Type B pancreatic cell (in vitro differentiated cells): Measurements from ENCODE around the gene ATP5PB. TPM values are rescaled to one million over a fixed set of nuclear protein-coding genes. Genes with fewer than 3 reads are reported as not detected.

Source experiments
- DNase-seq: peaks from one replicate; pipeline ENCODE4 v3.0.0; 2021; ENCODE audit warnings: mixed read lengths; ENCODE audit not compliant: unreplicated experiment; ENCODE audit errors: extremely low spot score
- H3K27ac Mint-ChIP-seq: 2 replicates; pipeline ENCODE4 v1.8.0; 2021; ENCODE audit warnings: mild to moderate bottlenecking, mixed read lengths
- H3K27me3 Mint-ChIP-seq: 2 replicates; pipeline ENCODE4 v1.8.0; 2021; ENCODE audit warnings: mixed read lengths
- H3K36me3 Mint-ChIP-seq: 2 replicates; pipeline ENCODE4 v1.8.0; 2021; ENCODE audit warnings: mixed read lengths
- H3K4me1 Mint-ChIP-seq: one replicate; pipeline ENCODE4 v1.8.0; 2021; ENCODE audit warnings: mixed read lengths; ENCODE audit not compliant: unreplicated experiment
- H3K4me3 Mint-ChIP-seq: 2 replicates; pipeline ENCODE4 v1.8.0; 2021; ENCODE audit warnings: mild to moderate bottlenecking, mixed read lengths
- H3K9me3 Mint-ChIP-seq: 2 replicates; pipeline ENCODE4 v1.8.0; 2021; ENCODE audit warnings: mixed read lengths
- total RNA-seq: library from RNA; stranded (reverse); gene quantifications from 2 replicates; pipeline ENCODE4 v1.2.1, GENCODE V29; 2021; ENCODE audit warnings: low replicate concordance
- TF ChIP-seq, protein P1 (sequence below): fragments of 200-600 bp; sonication (generic); conservative IDR thresholded peaks from 2 replicates; pipeline ENCODE4 v1.5.0; 2021; ENCODE audit warnings: antibody characterized with exemption, mild to moderate bottlenecking

The ATP5PB gene
- total RNA-seq, 1 donor from 2014 or later: 242 TPM

GRCh38 chr1:111454859-111455641 lies 5.8 kb downstream of the ATP5PB start:
- TF ChIP-seq, protein P1, sequence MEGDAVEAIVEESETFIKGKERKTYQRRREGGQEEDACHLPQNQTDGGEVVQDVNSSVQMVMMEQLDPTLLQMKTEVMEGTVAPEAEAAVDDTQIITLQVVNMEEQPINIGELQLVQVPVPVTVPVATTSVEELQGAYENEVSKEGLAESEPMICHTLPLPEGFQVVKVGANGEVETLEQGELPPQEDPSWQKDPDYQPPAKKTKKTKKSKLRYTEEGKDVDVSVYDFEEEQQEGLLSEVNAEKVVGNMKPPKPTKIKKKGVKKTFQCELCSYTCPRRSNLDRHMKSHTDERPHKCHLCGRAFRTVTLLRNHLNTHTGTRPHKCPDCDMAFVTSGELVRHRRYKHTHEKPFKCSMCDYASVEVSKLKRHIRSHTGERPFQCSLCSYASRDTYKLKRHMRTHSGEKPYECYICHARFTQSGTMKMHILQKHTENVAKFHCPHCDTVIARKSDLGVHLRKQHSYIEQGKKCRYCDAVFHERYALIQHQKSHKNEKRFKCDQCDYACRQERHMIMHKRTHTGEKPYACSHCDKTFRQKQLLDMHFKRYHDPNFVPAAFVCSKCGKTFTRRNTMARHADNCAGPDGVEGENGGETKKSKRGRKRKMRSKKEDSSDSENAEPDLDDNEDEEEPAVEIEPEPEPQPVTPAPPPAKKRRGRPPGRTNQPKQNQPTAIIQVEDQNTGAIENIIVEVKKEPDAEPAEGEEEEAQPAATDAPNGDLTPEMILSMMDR: no peak
- no peak overlapping the region for H3K4me3 Mint-ChIP-seq
- no peaks in the 10 kb centered on the region for H3K9me3 Mint-ChIP-seq
- H3K27ac Mint-ChIP-seq: no peak overlapping the region
- H3K27me3 Mint-ChIP-seq: no peaks in the 10 kb centered on the region
- peaks cover 11% of the 10 kb centered on the region for H3K4me1 Mint-ChIP-seq
- H3K36me3 Mint-ChIP-seq: peaks cover 29% of the 10 kb centered on the region
- DNase-seq: no peak

DNA sequence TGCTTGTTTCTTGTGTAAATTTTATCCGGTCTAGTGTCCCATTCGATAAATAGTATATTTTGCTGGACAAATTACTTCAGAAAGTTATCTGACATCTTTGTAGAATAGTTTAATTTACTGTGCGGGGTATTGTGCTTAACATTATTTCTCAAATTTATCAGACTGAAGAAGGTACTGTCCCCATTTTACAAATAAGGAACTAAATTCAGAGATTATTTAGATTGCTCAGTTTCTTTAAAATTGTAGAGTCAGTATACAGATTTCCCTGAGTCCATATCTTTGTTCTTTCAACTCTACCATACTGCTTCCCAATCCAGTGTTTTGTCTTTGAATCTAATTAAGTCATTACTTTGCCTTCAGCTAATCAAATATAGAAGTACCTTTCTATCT lies 6.4 kb downstream of the ATP5PB start:
- H3K4me3 Mint-ChIP-seq: no peak overlapping the region
- TF ChIP-seq, protein P1: no peak
- no peak overlapping the region for H3K27ac Mint-ChIP-seq
- H3K36me3 Mint-ChIP-seq: peaks cover 31% of the 10 kb centered on the region
- peaks cover 11% of the 10 kb centered on the region for H3K4me1 Mint-ChIP-seq
- no peak for DNase-seq
- no peaks in the 10 kb centered on the region for H3K9me3 Mint-ChIP-seq
- H3K27me3 Mint-ChIP-seq: no peaks in the 10 kb centered on the region

- H3K9me3 Mint-ChIP-seq: no peaks in the 10 kb centered on the region
- H3K4me3 Mint-ChIP-seq: no peak overlapping the region
- TF ChIP-seq, protein P1: no peak
- DNase-seq: no peak
- no peaks in the 10 kb centered on the region for H3K4me1 Mint-ChIP-seq
- H3K27ac Mint-ChIP-seq: no peak overlapping the region
- H3K27me3 Mint-ChIP-seq: no peaks in the 10 kb centered on the region
- H3K36me3 Mint-ChIP-seq: peaks cover 23% of the 10 kb centered on the region
These were observed 12.5 kb downstream of the ATP5PB start for GRCh38 chr1:111461765-111462164.

DNA sequence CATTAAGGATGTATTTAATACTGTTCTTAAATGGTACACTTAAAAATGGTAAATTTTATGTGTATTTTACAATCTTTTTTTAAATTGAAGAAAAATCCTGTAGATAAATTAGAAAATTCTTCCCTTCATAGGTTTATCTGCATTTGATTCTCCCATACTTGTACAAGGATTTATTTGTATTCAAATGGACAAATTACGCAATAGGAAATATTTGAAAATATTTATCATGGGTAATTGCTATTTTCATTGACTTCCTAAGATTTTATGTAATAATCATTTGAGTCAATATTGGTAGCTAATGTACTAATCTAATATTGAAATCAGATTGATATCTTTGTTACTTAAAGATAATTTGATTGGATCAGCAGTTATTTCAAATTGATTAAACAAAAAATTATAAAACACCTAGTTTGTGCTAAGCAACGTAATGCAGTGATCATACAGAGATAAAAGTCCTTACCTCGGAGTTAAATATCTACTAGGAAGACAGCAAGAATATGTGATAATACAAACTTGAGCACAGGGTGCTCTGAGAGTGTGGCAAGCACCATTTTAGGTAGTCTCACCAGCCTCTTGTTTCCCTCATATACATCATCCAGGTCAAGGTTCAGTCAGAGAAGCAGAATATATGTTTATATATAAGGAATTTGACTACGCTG lies 13.2 kb downstream of the ATP5PB start:
- H3K4me3 Mint-ChIP-seq: no peak overlapping the region
- H3K4me1 Mint-ChIP-seq: no peaks in the 10 kb centered on the region
- H3K9me3 Mint-ChIP-seq: no peaks in the 10 kb centered on the region
- TF ChIP-seq, protein P1: no peak
- peaks cover 19% of the 10 kb centered on the region for H3K36me3 Mint-ChIP-seq
- no peaks in the 10 kb centered on the region for H3K27me3 Mint-ChIP-seq
- DNase-seq: no peak
- no peak overlapping the region for H3K27ac Mint-ChIP-seq

DNA sequence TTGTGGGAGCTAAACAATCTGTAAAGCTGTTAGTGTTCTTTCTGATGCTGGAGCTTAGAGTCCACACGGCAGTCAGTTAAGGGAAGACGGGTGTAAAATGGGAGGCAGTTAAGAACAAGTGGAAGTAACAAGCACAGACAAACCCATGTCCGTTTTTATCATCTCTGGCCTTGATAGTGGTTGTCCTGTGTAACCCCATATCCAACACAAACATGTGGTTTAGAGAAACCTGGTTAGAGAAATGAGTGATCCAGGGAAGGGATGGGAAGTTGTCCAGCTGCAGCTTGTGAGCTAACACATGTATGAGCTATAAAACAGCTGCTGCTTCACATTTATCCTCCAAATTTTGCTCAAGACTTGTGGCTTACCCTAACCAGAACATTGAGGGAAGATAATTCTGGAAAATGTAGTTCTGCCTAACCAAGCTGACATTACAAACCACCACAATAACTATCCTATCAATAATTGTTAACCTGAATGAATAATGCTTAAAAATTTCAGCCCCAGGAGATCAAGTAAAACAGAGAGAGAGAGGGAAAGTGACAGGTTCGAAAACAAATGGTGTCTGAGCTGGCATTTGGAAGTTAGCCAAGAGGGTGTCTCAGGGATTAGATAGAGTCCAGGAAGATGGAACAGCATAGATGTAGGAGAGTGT lies 13.9 kb downstream of the ATP5PB start:
- no peak overlapping the region for H3K4me3 Mint-ChIP-seq
- no peaks in the 10 kb centered on the region for H3K27me3 Mint-ChIP-seq
- H3K27ac Mint-ChIP-seq: no peak overlapping the region
- TF ChIP-seq, protein P1: no peak
- H3K36me3 Mint-ChIP-seq: peaks cover 15% of the 10 kb centered on the region
- DNase-seq: no peak
- no peaks in the 10 kb centered on the region for H3K4me1 Mint-ChIP-seq
- H3K9me3 Mint-ChIP-seq: no peaks in the 10 kb centered on the region
